Osteocyte (in vitro differentiated cells): ENCODE measurements around the gene METTL22. TPM values are rescaled to one million over a fixed set of nuclear protein-coding genes. Genes with fewer than 3 reads are reported as not detected.
A peak's percentile ranks its signal among the peaks of the same experiment; 100 is the strongest.

Experiments used
- DNase-seq: peaks from one replicate; pipeline ENCODE4 v3.0.0; 2021; ENCODE audit warnings: mixed read lengths; ENCODE audit not compliant: unreplicated experiment; ENCODE audit errors: extremely low spot score
- H3K27ac Mint-ChIP-seq: one replicate; pipeline ENCODE4 v1.8.0; 2021; ENCODE audit warnings: mild to moderate bottlenecking, mixed read lengths; ENCODE audit not compliant: unreplicated experiment
- H3K27me3 Mint-ChIP-seq: one replicate; pipeline ENCODE4 v1.8.0; 2021; ENCODE audit warnings: mixed read lengths; ENCODE audit not compliant: unreplicated experiment
- H3K36me3 Mint-ChIP-seq: one replicate; pipeline ENCODE4 v1.8.0; 2021; ENCODE audit warnings: mixed read lengths; ENCODE audit not compliant: unreplicated experiment
- H3K4me1 Mint-ChIP-seq: one replicate; pipeline ENCODE4 v1.8.0; 2021; ENCODE audit warnings: mixed read lengths; ENCODE audit not compliant: unreplicated experiment
- H3K4me3 Mint-ChIP-seq: one replicate; pipeline ENCODE4 v1.8.0; 2021; ENCODE audit warnings: mild to moderate bottlenecking, moderate library complexity, mixed read lengths; ENCODE audit not compliant: unreplicated experiment
- H3K9me3 Mint-ChIP-seq: one replicate; pipeline ENCODE4 v1.8.0; 2021; ENCODE audit warnings: mixed read lengths; ENCODE audit not compliant: unreplicated experiment
- CTCF ChIP-seq: fragments of 200-600 bp; sonication (generic); IDR thresholded peaks from 2 replicates; pipeline ENCODE4 v1.5.0; 2021; ENCODE audit warnings: antibody characterized with exemption, mild to moderate bottlenecking, moderate library complexity
- total RNA-seq: library from RNA; stranded (reverse); gene quantifications from 2 replicates; pipeline ENCODE4 v1.2.1, GENCODE V29; 2021

METTL22 gene
- total RNA-seq, 1 donor from 2014 or later, result 40.1 TPM

GRCh38 chr16:8621222-8621571, 301 bp upstream of the METTL22 start:
- DNase-seq, result no peak
- Mint-ChIP-seq H3K36me3 (peaks cover 10% of the 10 kb centered on the region), H3K27me3 (peaks cover 24% of the 10 kb centered on the region), H3K4me1 (peaks cover 12% of the 10 kb centered on the region), H3K27ac (no peak overlapping the region), H3K9me3 (no peaks in the 10 kb centered on the region), H3K4me3 (peak overlapping the region; percentile 97)
- TF ChIP-seq CTCF, result no peak

DNA sequence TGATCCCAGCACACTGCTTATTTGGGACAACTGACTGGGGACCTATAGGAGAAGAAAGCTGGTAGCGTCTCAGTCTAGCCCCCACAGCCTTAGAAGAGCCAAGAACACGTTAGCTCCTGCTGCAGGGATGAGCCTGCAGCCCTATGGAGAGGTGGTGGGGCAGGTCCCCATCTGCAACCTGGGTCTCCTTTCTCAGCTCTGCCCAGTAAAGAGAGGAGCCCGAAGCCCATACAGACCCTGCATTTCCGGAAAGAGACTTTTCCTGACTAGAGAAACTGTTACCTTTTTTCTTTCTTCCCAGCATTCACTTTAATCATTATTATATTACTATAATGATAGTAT, 788 bp downstream of the METTL22 start:
- Mint-ChIP-seq H3K36me3 (peaks cover 16% of the 10 kb centered on the region), H3K27me3 (peaks cover 22% of the 10 kb centered on the region), H3K4me1 (peaks cover 16% of the 10 kb centered on the region), H3K9me3 (no peaks in the 10 kb centered on the region), H3K4me3 (peak overlapping the region; percentile 97), H3K27ac (peak overlapping the region; percentile 95)
- DNase-seq, result no peak
- no peak for TF ChIP-seq CTCF

GRCh38 chr16:8623634-8624033, 2.1 kb downstream of the METTL22 start:
- peaks cover 12% of the 10 kb centered on the region for H3K27me3 Mint-ChIP-seq
- no peak for TF ChIP-seq CTCF
- no peak overlapping the region for H3K27ac Mint-ChIP-seq
- DNase-seq, result no peak
- H3K4me3 Mint-ChIP-seq, result no peak overlapping the region
- no peaks in the 10 kb centered on the region for H3K9me3 Mint-ChIP-seq
- peaks cover 26% of the 10 kb centered on the region for H3K36me3 Mint-ChIP-seq
- peaks cover 18% of the 10 kb centered on the region for H3K4me1 Mint-ChIP-seq

- Mint-ChIP-seq H3K27ac (no peak overlapping the region), H3K36me3 (peaks cover 36% of the 10 kb centered on the region), H3K9me3 (no peaks in the 10 kb centered on the region), H3K4me1 (peaks cover 18% of the 10 kb centered on the region), H3K4me3 (no peak overlapping the region), H3K27me3 (no peaks in the 10 kb centered on the region)
- no peak for DNase-seq
- no peak for TF ChIP-seq CTCF
Measured at GRCh38 chr16:8625491-8626087, 4.1 kb downstream of the METTL22 start.

DNA sequence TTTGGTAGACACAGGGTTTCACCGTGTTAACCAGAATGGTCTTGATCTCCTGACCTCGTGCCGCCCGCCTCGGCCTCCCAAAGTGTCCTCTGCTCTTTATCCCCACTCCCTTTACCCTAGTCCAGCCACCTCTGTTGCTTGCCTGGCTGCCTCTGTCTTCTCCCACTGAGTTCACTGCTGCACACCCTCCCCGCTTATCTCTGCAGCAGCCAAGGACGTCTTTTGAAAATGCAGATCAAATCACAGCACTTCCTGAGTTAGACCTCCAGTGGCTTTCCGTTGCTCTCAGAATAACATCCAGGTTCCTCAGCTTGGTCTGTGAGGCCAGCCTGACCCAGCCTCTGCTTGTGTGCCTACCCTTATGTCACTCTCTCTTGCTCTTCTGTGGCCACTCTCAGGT, 5.4 kb downstream of the METTL22 start:
- Mint-ChIP-seq H3K36me3 (peaks cover 45% of the 10 kb centered on the region), H3K4me3 (no peak overlapping the region), H3K27me3 (no peaks in the 10 kb centered on the region), H3K4me1 (peaks cover 18% of the 10 kb centered on the region), H3K27ac (no peak overlapping the region), H3K9me3 (no peaks in the 10 kb centered on the region)
- TF ChIP-seq CTCF, result no peak
- DNase-seq, result no peak
